WI38 (cell line): ENCODE measurements around the gene MOGAT2.
"Not testable (repeated sequence)": the region's sequence is repeated elsewhere in the genome, so short reads cannot be mapped to it uniquely, and the experiment has no call there.

Source experiments
- H3K4me3 ChIP-seq: 2 replicates; pipeline ENCODE4 v1.5.1; 2011; ENCODE audit warnings: low read depth, mild to moderate bottlenecking, control low read depth, low read length
- CTCF ChIP-seq: IDR thresholded peaks from 2 replicates; pipeline ENCODE4 v1.5.1; 2012; ENCODE audit warnings: low read depth, mild to moderate bottlenecking, control low read depth, low read length

The MOGAT2 gene

GRCh38 chr11:75679566-75679965, 38.1 kb upstream of the MOGAT2 start:
- no peak for TF ChIP-seq CTCF
- H3K4me3 ChIP-seq = no peak overlapping the region

GRCh38 chr11:75683856-75684255, 33.8 kb upstream of the MOGAT2 start:
- not testable (repeated sequence) for H3K4me3 ChIP-seq

DNA sequence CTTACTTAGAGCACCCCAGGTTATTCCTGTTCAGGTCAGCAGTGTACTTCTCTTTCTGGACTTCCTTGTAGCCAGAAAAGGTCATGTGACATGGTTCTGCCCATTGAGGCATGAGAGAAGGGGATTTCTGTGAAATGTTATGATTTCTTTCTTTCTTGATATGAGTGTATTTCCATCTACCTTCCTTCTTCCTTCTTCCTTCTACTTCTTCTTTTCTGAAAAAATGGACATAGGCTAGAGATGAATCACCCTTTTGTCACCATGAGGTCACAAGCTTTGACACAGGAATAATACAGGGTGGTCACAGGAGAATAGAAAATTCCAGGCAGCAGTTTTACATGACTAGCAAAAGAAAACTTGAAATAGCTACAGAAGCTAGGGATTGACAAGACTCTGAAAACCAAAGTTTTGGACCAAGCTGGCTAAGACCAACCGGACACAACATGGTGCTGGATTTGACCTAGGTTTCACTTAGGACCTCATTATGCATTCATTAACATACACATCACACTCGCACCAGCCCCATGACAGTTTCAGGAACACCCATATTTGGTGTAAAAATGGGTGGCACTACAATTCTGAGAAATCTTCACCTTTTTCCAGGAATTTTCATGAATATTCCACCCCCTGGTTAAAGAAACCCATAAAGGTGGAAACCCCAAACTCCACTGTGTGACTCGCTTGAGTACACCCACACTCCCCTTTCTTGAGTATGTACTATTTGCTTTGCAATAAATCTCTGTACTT, 27.6 kb upstream of the MOGAT2 start:
- H3K4me3 ChIP-seq = no peak overlapping the region
- no peak for TF ChIP-seq CTCF

GRCh38 chr11:75691804-75692203, 25.8 kb upstream of the MOGAT2 start:
- H3K4me3 ChIP-seq = no peak overlapping the region
- no peak for TF ChIP-seq CTCF

DNA sequence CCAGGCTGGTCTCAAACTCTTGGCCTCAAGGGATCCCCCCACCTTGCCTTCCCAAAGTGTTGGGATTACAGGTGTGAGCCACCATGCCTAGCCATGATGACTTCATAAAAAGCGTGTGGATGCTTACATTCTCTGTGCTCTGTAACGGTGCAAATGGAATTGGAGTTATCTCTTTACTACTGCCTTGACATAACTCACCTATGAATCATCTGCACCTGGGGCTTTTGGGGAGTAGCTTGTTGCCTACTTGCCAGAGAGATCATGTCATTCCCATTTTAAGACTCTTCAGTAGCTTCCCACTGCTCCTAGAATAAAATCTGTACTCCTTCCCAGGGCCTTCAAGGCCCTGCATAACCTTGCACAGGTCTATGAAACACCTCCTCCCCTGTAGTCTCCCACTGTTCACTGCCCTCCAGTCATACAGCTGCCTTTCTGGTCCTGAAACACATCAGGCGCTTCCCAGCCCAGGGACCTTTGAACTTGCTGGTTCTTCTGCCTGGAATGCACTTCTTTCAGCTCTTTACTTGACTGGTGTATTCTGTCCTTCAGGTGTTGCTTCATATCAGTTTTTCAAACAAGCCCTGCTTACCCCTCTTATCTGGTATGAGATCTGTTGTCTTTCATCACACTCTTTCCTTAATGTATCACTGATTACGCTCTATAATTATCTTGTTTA, 19.6 kb upstream of the MOGAT2 start:
- TF ChIP-seq CTCF = no peak
- no peak overlapping the region for H3K4me3 ChIP-seq

GRCh38 chr11:75700940-75701339, 16.7 kb upstream of the MOGAT2 start:
- TF ChIP-seq CTCF = no peak

GRCh38 chr11:75703695-75704237, 13.9 kb upstream of the MOGAT2 start:
- no peak for TF ChIP-seq CTCF
- no peak overlapping the region for H3K4me3 ChIP-seq

More at GRCh38 chr11:75700940-75701339, 16.7 kb upstream of the MOGAT2 start:
- no peak overlapping the region for H3K4me3 ChIP-seq
